Omental fat pad (tissue), 4 donors: ENCODE measurements around the gene NELL1. TPM values are rescaled to one million over a fixed set of nuclear protein-coding genes. Genes with fewer than 3 reads are reported as not detected.
A peak's percentile ranks its signal among the peaks of the same experiment; 100 is the strongest.

Experiments used
- ATAC-seq: fragments of 150-250 bp; one replicate; pipeline ENCODE4 v1.9.1; 2016; ENCODE audit warnings: mild to moderate bottlenecking, moderate library complexity; ENCODE audit not compliant: low FRiP score
- DNase-seq: peaks from one replicate; pipeline ENCODE4 v3.0.0-alpha.2; 2019; ENCODE audit warnings: low spot score
- CTCF ChIP-seq, 3 donors: fragments of 450-650 bp; IDR thresholded peaks; one replicate each; pipeline ENCODE4 v1.5.1; 2016 to 2017; ENCODE audit warnings: antibody characterized with exemption in 3 of 3, mild to moderate bottlenecking in 3 of 3, moderate library complexity in 2 of 3
- total RNA-seq, 4 donors: library from RNA; depleted of rRNA; stranded (reverse); fragments of >200 nt; gene quantifications; one replicate each; pipeline ENCODE4 v1.1.0, GENCODE V29; 2016

The NELL1 gene
- total RNA-seq, 4 donors from 2014 or later: 0.48 to 1.3 TPM; not detected in 2

GRCh38 chr11:20661850-20662249 is 7.5 kb upstream of the NELL1 start:
- TF ChIP-seq CTCF (IDR thresholded peaks at IDR 0.05): no peak
- ATAC-seq: no peak
- DNase-seq: no peak

- DNase-seq (no peak), ATAC-seq (no peak)
- no peak for TF ChIP-seq CTCF (IDR thresholded peaks at IDR 0.05)
Observed at GRCh38 chr11:20668131-20668809, 1.1 kb upstream of the NELL1 start.

GRCh38 chr11:20669820-20670684 is 666 bp downstream of the NELL1 start:
- DNase-seq (no peak), ATAC-seq (peak; percentile 6)
- no peak for TF ChIP-seq CTCF (IDR thresholded peaks at IDR 0.05)

GRCh38 chr11:20670932-20671403 is 1.6 kb downstream of the NELL1 start:
- no peak for TF ChIP-seq CTCF (IDR thresholded peaks at IDR 0.05)
- ATAC-seq (no peak), DNase-seq (no peak)

- DNase-seq (no peak), ATAC-seq (no peak)
- no peak for TF ChIP-seq CTCF (IDR thresholded peaks at IDR 0.05)
Observed at GRCh38 chr11:20671856-20672546, 2.6 kb downstream of the NELL1 start.

- ATAC-seq: no peak
- no peak for TF ChIP-seq CTCF (IDR thresholded peaks at IDR 0.05)
- no peak for DNase-seq
Observed at GRCh38 chr11:20672575-20672974, 3.2 kb downstream of the NELL1 start.
